ENCODE results near the gene CSF2RB. TPM values are rescaled to one million over a fixed set of nuclear protein-coding genes. Genes with fewer than 3 reads are reported as not detected.

The CSF2RB gene
- total RNA-seq, 1 experiment from 2014 or later: 0.07 TPM

GRCh38 chr22:36971341-36972125 is 58.1 kb downstream of the CSF2RB start:
- H3K9me3 Mint-ChIP-seq: no peaks in the 10 kb centered on the region
- H3K27ac Mint-ChIP-seq: no peak overlapping the region
- no peak overlapping the region for H3K4me3 Mint-ChIP-seq
- ChIA-PET POLR2A (no interaction called here), CTCF (interaction anchor here (1.3 to 2.2 kb wide), 3 partner anchors 9 to 115 kb away, joined by 3 to 7 read pairs (median 3); no protein-coding TSS in a partner anchor)
- no peaks in the 10 kb centered on the region for H3K36me3 Mint-ChIP-seq
- TF ChIP-seq IRF1 (CRISPR knock-in tag; IDR thresholded peaks at IDR 0.05) (no peak), GRHL2 (CRISPR knock-in tag; IDR thresholded peaks at IDR 0.05; ENCODE audit: insufficient replicate concordance, severe bottlenecking) (no peak), ZNF219 (CRISPR knock-in tag; IDR thresholded peaks at IDR 0.05; ENCODE audit: borderline replicate concordance) (no peak), ZNF532 (CRISPR knock-in tag; IDR thresholded peaks at IDR 0.05; ENCODE audit: borderline replicate concordance) (no peak), SMAD4 (CRISPR knock-in tag; IDR thresholded peaks at IDR 0.05) (no peak), RORB (CRISPR knock-in tag; IDR thresholded peaks at IDR 0.05) (no peak), FOXP1 (CRISPR knock-in tag; IDR thresholded peaks at IDR 0.05; ENCODE audit: borderline replicate concordance) (no peak), E2F4 (CRISPR knock-in tag; IDR thresholded peaks at IDR 0.05; ENCODE audit: borderline replicate concordance, low read depth) (no peak), CTCF (IDR thresholded peaks at IDR 0.05) (no peak), TCF7 (CRISPR knock-in tag; IDR thresholded peaks at IDR 0.05; ENCODE audit: low read depth) (no peak), TEAD4 (CRISPR knock-in tag; IDR thresholded peaks at IDR 0.05) (no peak), ZBTB21 (CRISPR knock-in tag; IDR thresholded peaks at IDR 0.05; ENCODE audit: borderline replicate concordance) (no peak), ZSCAN18 (CRISPR knock-in tag; IDR thresholded peaks at IDR 0.05) (no peak), JAZF1 (CRISPR knock-in tag; IDR thresholded peaks at IDR 0.05) (no peak)
- ATAC-seq: no peak
- no peaks in the 10 kb centered on the region for H3K27me3 Mint-ChIP-seq (ENCODE audit: low read depth)
- DNase-seq (ENCODE audit: low spot score): no peak
- no peaks in the 10 kb centered on the region for H3K4me1 Mint-ChIP-seq

GRCh38 chr22:36976606-36977005 is 63.2 kb downstream of the CSF2RB start:
- DNase-seq (ENCODE audit: low spot score) (no peak), ATAC-seq (no peak)
- no peak overlapping the region for H3K27ac Mint-ChIP-seq
- H3K4me1 Mint-ChIP-seq: peaks cover 13% of the 10 kb centered on the region
- no peak for TF ChIP-seq ERG (CRISPR knock-in tag; IDR thresholded peaks at IDR 0.05)
- TF ChIP-seq FOXP1 (CRISPR knock-in tag; IDR thresholded peaks at IDR 0.05; ENCODE audit: borderline replicate concordance): no peak
- no peak for TF ChIP-seq ZNF416 (CRISPR knock-in tag; IDR thresholded peaks at IDR 0.05)
- no peaks in the 10 kb centered on the region for H3K9me3 Mint-ChIP-seq
- ChIA-PET POLR2A (interaction anchor here (0.5 kb wide), 1 partner anchor 200 kb away, joined by 3 read pairs; the partner anchor contains the start of gene IFT27), CTCF (interaction anchor here (0.6 to 3.4 kb wide), 57 partner anchors 8 to 909 kb away, joined by 3 to 66 read pairs (median 8); partner anchors contain the start of genes CACNG2, IFT27, IL2RB and KCTD17)
- peaks cover 10% of the 10 kb centered on the region for H3K27me3 Mint-ChIP-seq (ENCODE audit: low read depth)
- H3K36me3 Mint-ChIP-seq: no peaks in the 10 kb centered on the region
- no peak overlapping the region for H3K4me3 Mint-ChIP-seq
